ENCODE data around the gene S100A5.

S100A5 gene

DNA sequence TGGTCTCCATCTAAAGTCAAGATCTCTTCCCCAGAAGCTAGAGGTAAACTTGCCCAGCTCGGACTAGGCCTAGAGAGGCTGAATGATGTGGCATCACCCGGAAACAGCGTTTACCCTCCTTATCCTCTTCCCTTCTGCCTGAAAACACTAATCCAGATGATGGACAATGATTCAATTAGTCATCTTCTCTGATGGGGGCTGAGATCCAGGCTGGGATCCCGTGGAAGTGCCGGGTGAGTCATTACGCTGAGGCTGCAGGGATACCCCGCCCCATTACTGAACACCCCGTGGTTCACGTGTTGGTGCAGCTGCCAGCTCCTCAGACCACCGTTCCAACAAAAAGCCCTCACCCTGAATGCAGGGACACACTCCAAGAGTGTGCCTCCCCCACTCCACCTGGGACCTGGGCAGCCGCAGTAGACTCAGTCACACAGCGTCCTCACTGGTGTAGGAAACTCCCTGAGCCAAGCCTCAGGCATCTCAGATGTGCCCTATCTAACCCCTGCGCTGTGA lies 7.0 kb downstream of the S100A5 start (continued):
- TF ChIP-seq, protein P1, sequence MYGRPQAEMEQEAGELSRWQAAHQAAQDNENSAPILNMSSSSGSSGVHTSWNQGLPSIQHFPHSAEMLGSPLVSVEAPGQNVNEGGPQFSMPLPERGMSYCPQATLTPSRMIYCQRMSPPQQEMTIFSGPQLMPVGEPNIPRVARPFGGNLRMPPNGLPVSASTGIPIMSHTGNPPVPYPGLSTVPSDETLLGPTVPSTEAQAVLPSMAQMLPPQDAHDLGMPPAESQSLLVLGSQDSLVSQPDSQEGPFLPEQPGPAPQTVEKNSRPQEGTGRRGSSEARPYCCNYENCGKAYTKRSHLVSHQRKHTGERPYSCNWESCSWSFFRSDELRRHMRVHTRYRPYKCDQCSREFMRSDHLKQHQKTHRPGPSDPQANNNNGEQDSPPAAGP (tag by site-specific recombination; IDR thresholded peaks at IDR 0.05), result peak; percentile 62; the same call in 1 of the 2 replicates
- TF ChIP-seq OVOL3 (tag by site-specific recombination; IDR thresholded peaks at IDR 0.05) (no peak), YY1 (tag by site-specific recombination; IDR thresholded peaks at IDR 0.05) (no peak), ZNF10 (tag by site-specific recombination; IDR thresholded peaks at IDR 0.05) (no peak)

DNA sequence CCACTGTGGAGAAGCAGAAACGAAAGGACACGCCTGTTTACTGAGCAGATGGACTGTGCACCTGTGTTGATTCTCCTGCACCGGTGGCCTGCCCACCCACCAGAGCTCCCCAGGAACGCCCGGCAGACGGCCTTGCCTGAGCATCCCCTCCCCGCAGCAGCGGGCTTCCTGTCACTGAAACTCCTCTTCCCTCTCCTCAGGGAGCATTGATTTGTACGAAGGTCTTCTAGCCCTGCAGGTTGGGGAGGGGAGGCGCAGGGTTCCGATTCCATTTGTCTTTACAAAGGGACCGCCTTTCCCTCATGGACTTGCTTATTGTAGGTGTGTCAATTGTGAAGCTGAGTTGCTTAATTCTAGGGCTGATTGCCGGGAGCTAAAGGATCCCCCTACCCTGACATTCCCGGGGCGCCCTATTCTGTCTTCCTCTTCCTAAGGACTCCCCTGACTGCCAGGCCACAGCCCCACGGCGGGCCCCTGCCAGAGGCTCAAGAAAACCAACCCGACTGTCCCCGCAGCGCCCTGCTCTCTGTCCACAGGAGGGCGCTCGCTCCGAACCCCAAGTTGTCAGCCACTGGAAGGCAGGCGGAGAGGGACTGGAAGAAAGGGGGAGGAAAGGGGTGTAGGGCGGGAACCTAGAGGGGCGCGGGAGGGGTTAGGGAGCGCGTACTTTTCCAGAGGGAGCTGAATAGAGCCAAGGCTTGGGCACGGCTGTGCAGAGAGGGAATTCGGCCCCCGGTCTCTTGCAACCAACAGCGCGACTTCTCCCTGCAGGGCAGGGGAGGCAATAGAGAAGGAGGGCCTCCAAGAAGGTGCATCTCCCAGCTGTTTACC lies 7.8 kb downstream of the S100A5 start:
- Histone ChIP-seq H3K4me1 (ENCODE audit: control insufficient read depth, insufficient read depth, low read length) (no peaks in the 10 kb centered on the region), H3K27ac (ENCODE audit: extremely low read depth, low read depth, low read length) (no peak overlapping the region), H3K36me3 (ENCODE audit: control insufficient read depth in 2 of 2, insufficient read depth in 1 of 2, low read length in 2 of 2) (no peaks in the 10 kb centered on the region), H3K9me3 (ENCODE audit: control insufficient read depth, insufficient read depth, low read depth, low read length) (no peaks in the 10 kb centered on the region), H3K4me3 (ENCODE audit: low read depth, low read length) (no peak overlapping the region)
- CTCF ChIA-PET, result interaction anchor here (0.5 to 4.3 kb wide), 21 partner anchors 8 to 1074 kb away, joined by 3 to 55 read pairs (median 4); partner anchors contain the start of genes RAB13, S100A1, S100A13 and S100A3
- POLR2A ChIA-PET, result interaction anchor here (1.1 to 2.4 kb wide), 3 partner anchors 33 to 101 kb away, joined by 5 to 7 read pairs (median 6); partner anchors contain the start of genes CHTOP, S100A13 and S100A2
- TF ChIP-seq ZNF394 (tag by site-specific recombination; IDR thresholded peaks at IDR 0.05; ENCODE audit: borderline replicate concordance) (no peak), ZNF600 (tag by site-specific recombination; IDR thresholded peaks at IDR 0.05) (no peak), ZNF707 (tag by site-specific recombination; IDR thresholded peaks at IDR 0.05) (no peak), ZIC2 (tag by site-specific recombination; IDR thresholded peaks at IDR 0.05) (no peak), ZBTB48 (tag by site-specific recombination; IDR thresholded peaks at IDR 0.05) (peak; percentile 61; the same call in 1 of the 2 replicates), ZNF701 (tag by site-specific recombination; IDR thresholded peaks at IDR 0.05) (no peak), IKZF3 (tag by site-specific recombination; IDR thresholded peaks at IDR 0.05) (peak; percentile 35), ZNF785 (tag by site-specific recombination; IDR thresholded peaks at IDR 0.05) (no peak), ZNF174 (tag by site-specific recombination; IDR thresholded peaks at IDR 0.05) (no peak), REPIN1 (tag by site-specific recombination; IDR thresholded peaks at IDR 0.05; ENCODE audit: low read depth) (no peak), ZNF621 (tag by site-specific recombination; IDR thresholded peaks at IDR 0.05) (no peak), ZNF202 (tag by site-specific recombination; IDR thresholded peaks at IDR 0.05; ENCODE audit: borderline replicate concordance) (no peak), ZNF560 (tag by site-specific recombination; IDR thresholded peaks at IDR 0.05; ENCODE audit: borderline replicate concordance) (no peak)
- TF ChIP-seq, protein P2, sequence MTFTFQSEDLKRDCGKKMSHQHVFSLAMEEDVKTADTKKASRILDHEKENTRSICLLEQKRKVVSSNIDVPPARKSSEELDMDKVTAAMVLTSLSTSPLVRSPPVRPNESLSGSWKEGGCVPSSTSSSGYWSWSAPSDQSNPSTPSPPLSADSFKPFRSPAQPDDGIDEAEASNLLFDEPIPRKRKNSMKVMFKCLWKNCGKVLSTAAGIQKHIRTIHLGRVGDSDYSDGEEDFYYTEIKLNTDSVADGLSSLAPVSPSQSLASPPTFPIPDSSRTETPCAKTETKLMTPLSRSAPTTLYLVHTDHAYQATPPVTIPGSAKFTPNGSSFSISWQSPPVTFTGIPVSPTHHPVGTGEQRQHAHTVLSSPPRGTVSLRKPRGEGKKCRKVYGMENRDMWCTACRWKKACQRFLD (tag by site-specific recombination; IDR thresholded peaks at IDR 0.05), result no peak
- TF ChIP-seq, protein P3, sequence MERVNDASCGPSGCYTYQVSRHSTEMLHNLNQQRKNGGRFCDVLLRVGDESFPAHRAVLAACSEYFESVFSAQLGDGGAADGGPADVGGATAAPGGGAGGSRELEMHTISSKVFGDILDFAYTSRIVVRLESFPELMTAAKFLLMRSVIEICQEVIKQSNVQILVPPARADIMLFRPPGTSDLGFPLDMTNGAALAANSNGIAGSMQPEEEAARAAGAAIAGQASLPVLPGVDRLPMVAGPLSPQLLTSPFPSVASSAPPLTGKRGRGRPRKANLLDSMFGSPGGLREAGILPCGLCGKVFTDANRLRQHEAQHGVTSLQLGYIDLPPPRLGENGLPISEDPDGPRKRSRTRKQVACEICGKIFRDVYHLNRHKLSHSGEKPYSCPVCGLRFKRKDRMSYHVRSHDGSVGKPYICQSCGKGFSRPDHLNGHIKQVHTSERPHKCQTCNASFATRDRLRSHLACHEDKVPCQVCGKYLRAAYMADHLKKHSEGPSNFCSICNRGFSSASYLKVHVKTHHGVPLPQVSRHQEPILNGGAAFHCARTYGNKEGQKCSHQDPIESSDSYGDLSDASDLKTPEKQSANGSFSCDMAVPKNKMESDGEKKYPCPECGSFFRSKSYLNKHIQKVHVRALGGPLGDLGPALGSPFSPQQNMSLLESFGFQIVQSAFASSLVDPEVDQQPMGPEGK (tag by site-specific recombination; IDR thresholded peaks at IDR 0.05), result no peak
- TF ChIP-seq, protein P4, sequence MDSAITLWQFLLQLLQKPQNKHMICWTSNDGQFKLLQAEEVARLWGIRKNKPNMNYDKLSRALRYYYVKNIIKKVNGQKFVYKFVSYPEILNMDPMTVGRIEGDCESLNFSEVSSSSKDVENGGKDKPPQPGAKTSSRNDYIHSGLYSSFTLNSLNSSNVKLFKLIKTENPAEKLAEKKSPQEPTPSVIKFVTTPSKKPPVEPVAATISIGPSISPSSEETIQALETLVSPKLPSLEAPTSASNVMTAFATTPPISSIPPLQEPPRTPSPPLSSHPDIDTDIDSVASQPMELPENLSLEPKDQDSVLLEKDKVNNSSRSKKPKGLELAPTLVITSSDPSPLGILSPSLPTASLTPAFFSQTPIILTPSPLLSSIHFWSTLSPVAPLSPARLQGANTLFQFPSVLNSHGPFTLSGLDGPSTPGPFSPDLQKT (IDR thresholded peaks at IDR 0.05; ENCODE audit: borderline replicate concordance, low read depth, low read length), result no peak
- TF ChIP-seq, protein P5, sequence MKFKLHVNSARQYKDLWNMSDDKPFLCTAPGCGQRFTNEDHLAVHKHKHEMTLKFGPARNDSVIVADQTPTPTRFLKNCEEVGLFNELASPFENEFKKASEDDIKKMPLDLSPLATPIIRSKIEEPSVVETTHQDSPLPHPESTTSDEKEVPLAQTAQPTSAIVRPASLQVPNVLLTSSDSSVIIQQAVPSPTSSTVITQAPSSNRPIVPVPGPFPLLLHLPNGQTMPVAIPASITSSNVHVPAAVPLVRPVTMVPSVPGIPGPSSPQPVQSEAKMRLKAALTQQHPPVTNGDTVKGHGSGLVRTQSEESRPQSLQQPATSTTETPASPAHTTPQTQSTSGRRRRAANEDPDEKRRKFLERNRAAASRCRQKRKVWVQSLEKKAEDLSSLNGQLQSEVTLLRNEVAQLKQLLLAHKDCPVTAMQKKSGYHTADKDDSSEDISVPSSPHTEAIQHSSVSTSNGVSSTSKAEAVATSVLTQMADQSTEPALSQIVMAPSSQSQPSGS (tag by site-specific recombination; IDR thresholded peaks at IDR 0.05; ENCODE audit: low read depth), result no peak
- TF ChIP-seq, protein P6, sequence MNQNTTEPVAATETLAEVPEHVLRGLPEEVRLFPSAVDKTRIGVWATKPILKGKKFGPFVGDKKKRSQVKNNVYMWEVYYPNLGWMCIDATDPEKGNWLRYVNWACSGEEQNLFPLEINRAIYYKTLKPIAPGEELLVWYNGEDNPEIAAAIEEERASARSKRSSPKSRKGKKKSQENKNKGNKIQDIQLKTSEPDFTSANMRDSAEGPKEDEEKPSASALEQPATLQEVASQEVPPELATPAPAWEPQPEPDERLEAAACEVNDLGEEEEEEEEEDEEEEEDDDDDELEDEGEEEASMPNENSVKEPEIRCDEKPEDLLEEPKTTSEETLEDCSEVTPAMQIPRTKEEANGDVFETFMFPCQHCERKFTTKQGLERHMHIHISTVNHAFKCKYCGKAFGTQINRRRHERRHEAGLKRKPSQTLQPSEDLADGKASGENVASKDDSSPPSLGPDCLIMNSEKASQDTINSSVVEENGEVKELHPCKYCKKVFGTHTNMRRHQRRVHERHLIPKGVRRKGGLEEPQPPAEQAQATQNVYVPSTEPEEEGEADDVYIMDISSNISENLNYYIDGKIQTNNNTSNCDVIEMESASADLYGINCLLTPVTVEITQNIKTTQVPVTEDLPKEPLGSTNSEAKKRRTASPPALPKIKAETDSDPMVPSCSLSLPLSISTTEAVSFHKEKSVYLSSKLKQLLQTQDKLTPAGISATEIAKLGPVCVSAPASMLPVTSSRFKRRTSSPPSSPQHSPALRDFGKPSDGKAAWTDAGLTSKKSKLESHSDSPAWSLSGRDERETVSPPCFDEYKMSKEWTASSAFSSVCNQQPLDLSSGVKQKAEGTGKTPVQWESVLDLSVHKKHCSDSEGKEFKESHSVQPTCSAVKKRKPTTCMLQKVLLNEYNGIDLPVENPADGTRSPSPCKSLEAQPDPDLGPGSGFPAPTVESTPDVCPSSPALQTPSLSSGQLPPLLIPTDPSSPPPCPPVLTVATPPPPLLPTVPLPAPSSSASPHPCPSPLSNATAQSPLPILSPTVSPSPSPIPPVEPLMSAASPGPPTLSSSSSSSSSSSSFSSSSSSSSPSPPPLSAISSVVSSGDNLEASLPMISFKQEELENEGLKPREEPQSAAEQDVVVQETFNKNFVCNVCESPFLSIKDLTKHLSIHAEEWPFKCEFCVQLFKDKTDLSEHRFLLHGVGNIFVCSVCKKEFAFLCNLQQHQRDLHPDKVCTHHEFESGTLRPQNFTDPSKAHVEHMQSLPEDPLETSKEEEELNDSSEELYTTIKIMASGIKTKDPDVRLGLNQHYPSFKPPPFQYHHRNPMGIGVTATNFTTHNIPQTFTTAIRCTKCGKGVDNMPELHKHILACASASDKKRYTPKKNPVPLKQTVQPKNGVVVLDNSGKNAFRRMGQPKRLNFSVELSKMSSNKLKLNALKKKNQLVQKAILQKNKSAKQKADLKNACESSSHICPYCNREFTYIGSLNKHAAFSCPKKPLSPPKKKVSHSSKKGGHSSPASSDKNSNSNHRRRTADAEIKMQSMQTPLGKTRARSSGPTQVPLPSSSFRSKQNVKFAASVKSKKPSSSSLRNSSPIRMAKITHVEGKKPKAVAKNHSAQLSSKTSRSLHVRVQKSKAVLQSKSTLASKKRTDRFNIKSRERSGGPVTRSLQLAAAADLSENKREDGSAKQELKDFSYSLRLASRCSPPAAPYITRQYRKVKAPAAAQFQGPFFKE (tag by site-specific recombination; IDR thresholded peaks at IDR 0.05; ENCODE audit: borderline replicate concordance), result no peak
